ENCODE data around the gene ADAMTS20.

DNA sequence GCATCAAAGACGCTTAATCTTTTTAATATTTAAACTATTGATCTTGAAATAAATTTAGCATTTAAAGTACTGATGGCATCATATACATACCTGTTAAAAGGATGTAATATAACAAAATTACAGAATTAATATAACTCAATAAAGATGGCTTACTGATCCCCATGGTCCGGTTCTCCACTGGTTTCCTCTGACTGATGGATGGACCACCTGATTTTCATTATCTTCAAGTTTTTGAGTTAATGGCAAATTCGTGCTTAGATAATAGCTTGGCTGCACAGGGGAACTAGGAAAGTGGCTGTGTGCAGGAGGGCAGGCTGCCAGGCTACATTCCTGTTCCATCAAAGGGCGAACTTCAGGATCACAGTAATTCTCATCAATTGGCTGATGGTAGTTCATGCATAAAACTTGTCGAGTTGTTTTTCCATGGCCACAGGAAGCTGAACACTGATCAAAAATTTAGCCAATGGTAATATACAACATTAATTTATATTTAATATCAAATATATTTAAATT lies 123.9 kb downstream of the ADAMTS20 start:
- TF ChIP-seq POLR2A (IDR thresholded peaks at IDR 0.05), result no peak
- TF ChIP-seq, protein P1, sequence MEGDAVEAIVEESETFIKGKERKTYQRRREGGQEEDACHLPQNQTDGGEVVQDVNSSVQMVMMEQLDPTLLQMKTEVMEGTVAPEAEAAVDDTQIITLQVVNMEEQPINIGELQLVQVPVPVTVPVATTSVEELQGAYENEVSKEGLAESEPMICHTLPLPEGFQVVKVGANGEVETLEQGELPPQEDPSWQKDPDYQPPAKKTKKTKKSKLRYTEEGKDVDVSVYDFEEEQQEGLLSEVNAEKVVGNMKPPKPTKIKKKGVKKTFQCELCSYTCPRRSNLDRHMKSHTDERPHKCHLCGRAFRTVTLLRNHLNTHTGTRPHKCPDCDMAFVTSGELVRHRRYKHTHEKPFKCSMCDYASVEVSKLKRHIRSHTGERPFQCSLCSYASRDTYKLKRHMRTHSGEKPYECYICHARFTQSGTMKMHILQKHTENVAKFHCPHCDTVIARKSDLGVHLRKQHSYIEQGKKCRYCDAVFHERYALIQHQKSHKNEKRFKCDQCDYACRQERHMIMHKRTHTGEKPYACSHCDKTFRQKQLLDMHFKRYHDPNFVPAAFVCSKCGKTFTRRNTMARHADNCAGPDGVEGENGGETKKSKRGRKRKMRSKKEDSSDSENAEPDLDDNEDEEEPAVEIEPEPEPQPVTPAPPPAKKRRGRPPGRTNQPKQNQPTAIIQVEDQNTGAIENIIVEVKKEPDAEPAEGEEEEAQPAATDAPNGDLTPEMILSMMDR (IDR thresholded peaks at IDR 0.05), result no peak

Data from gastroesophageal sphincter (tissue), 3 donors.